GM12878 (cell line): ENCODE results near the gene CDK11A. TPM values are rescaled to one million over a fixed set of nuclear protein-coding genes. Genes with fewer than 3 reads are reported as not detected.

Source experiments
- ATAC-seq: fragments of 200-7000 bp; cut with Tn5 transposase; 3 replicates; pipeline ENCODE4 v1.9.1; 2020; ENCODE audit warnings: mild to moderate bottlenecking, moderate library complexity
- BruUV-seq: library from RNA; stranded (reverse); fragments of 400-500 nt; replicated peaks from 2 replicates; lab custom pipeline; 2021; lab: Mats Ljungman, UMichigan
- CTCF ChIA-PET: fragments of 300-600 bp; sonication (Branson Sonifier 250); formaldehyde crosslinking; extraction: SDS; loops from one replicate; lab custom pipeline; 2021; ENCODE audit warnings: inconsistent platforms; lab: Yijun Ruan, JAX
- POLR2A ChIA-PET: fragments of 350-600 bp; formaldehyde crosslinking; extraction: SDS; loops from one replicate; lab custom pipeline; 2021; ENCODE audit warnings: inconsistent platforms; lab: Charles Lee
- RAD21 ChIA-PET: fragments of 300-600 bp; sonication (Branson Sonifier 250); formaldehyde crosslinking; loops from one replicate; lab custom pipeline; 2023; ENCODE audit warnings: antibody characterized with exemption; ENCODE audit not compliant: unreplicated experiment; lab: Charles Lee
- SMC1A ChIA-PET: fragments of 300-600 bp; sonication (Branson Sonifier 250); formaldehyde crosslinking; loops from one replicate; lab custom pipeline; 2023; ENCODE audit not compliant: unreplicated experiment, uncharacterized antibody; lab: Charles Lee
- DNase-seq: peaks from one replicate; pipeline ENCODE4 v3.0.0-alpha.2; 2011; ENCODE audit warnings: low read depth, low spot score
- FAIRE-seq: peaks from 3 replicates; lab custom pipeline; 2011; peaks lifted over from hg19 to GRCh38; lab: Jason Lieb, UNC
- H2AFZ ChIP-seq: 2 replicates; pipeline ENCODE4 v1.6.0; 2011; ENCODE audit warnings: low read depth, low read length, control low read depth; ENCODE audit not compliant: control insufficient read depth
- H3K27ac ChIP-seq: 2 replicates; pipeline ENCODE4 v1.5.1; 2011; ENCODE audit warnings: control low read depth; ENCODE audit not compliant: control insufficient read depth, insufficient read depth
- H3K27me3 ChIP-seq, 2 experiments: replicated peaks in 1 of 2; 2 replicates each; pipeline versions ENCODE4 v1.6.0 to v1.6.1; 2011; ENCODE audit warnings: low read length in 1 of 2; ENCODE audit not compliant: control insufficient read depth in 2 of 2, insufficient read depth in 2 of 2
- H3K36me3 ChIP-seq, 2 experiments: 2 replicates each; pipeline ENCODE4 v1.5.1; 2011; ENCODE audit warnings: low read length in 1 of 2; ENCODE audit not compliant: control insufficient read depth in 2 of 2, insufficient read depth in 2 of 2
- H3K4me1 ChIP-seq: 2 replicates; pipeline ENCODE4 v1.6.1; 2011; ENCODE audit warnings: mild to moderate bottlenecking, low read length, moderate library complexity, mixed read lengths; ENCODE audit not compliant: control insufficient read depth, insufficient read depth
- H3K4me2 ChIP-seq: 2 replicates; pipeline ENCODE4 v1.6.0; 2011; ENCODE audit warnings: control low read depth; ENCODE audit not compliant: control insufficient read depth, insufficient read depth
- H3K4me3 ChIP-seq: fragments of 200-600 bp; sonication (generic); 2 replicates; pipeline ENCODE4 v1.5.1; 2016
- H3K79me2 ChIP-seq: 2 replicates; pipeline ENCODE4 v1.6.0; 2011; ENCODE audit warnings: low read length; ENCODE audit not compliant: control insufficient read depth, insufficient read depth
- H3K9ac ChIP-seq: 2 replicates; pipeline ENCODE4 v1.8.0; 2011; ENCODE audit warnings: low read length, control low read depth, mixed read lengths; ENCODE audit not compliant: control insufficient read depth, insufficient read depth
- H3K9me3 ChIP-seq: replicated peaks from 3 replicates; pipeline ENCODE4 v1.5.1; 2011; ENCODE audit warnings: mild to moderate bottlenecking, low read length; ENCODE audit not compliant: control insufficient read depth, insufficient read depth
- H4K20me1 ChIP-seq: 2 replicates; pipeline ENCODE4 v1.6.0; 2011; ENCODE audit not compliant: control insufficient read depth, insufficient read depth
- BRCA1 ChIP-seq: IDR thresholded peaks from 2 replicates; pipeline ENCODE4 v1.6.1; 2011; ENCODE audit warnings: low read depth, low read length, improper control_type of control experiment
- CBFB ChIP-seq: IDR thresholded peaks from 2 replicates; pipeline ENCODE4 v1.6.1; 2016; ENCODE audit warnings: antibody characterized with exemption, low read depth
- IRF3 ChIP-seq: fragments of 450-650 bp; IDR thresholded peaks from 2 replicates; pipeline ENCODE4 v1.6.1; 2014; ENCODE audit warnings: mild to moderate bottlenecking
- MEF2A ChIP-seq: IDR thresholded peaks from 2 replicates; pipeline ENCODE4 v1.6.1; 2011; ENCODE audit warnings: low read depth, mild to moderate bottlenecking, low read length, moderate library complexity; ENCODE audit not compliant: insufficient read depth
- NFXL1 ChIP-seq: fragments of 450-650 bp; IDR thresholded peaks from 2 replicates; pipeline ENCODE4 v1.6.1; 2017; ENCODE audit warnings: antibody characterized with exemption, mild to moderate bottlenecking, borderline replicate concordance
- NKRF ChIP-seq: fragments of 450-650 bp; conservative IDR thresholded peaks from 2 replicates; pipeline ENCODE4 v1.6.1; 2017; ENCODE audit warnings: mild to moderate bottlenecking, moderate library complexity
- PML ChIP-seq: IDR thresholded peaks from 2 replicates; pipeline ENCODE4 v1.6.1; 2012; ENCODE audit warnings: low read length, inconsistent platforms
- POLR2A ChIP-seq: IDR thresholded peaks from 2 replicates; pipeline ENCODE4 v1.6.1; 2011; ENCODE audit warnings: low read depth, mild to moderate bottlenecking, low read length
- PRDM15 ChIP-seq: fragments of 450-650 bp; formaldehyde crosslinking; IDR thresholded peaks from 2 replicates; pipeline ENCODE4 v1.4.0; 2020; ENCODE audit warnings: mild to moderate bottlenecking, moderate library complexity
- RBBP5 ChIP-seq: fragments of 200-600 bp; sonication (generic); conservative IDR thresholded peaks from 2 replicates; pipeline ENCODE4 v1.6.1; 2016
- RCOR1 ChIP-seq: conservative IDR thresholded peaks from 2 replicates; pipeline ENCODE4 v1.6.1; 2012; ENCODE audit warnings: low read depth, low read length, improper control_type of control experiment
- SIN3A ChIP-seq: IDR thresholded peaks from 2 replicates; pipeline ENCODE4 v1.6.1; 2012; ENCODE audit warnings: low read depth, low read length, improper control_type of control experiment
- SREBF1 ChIP-seq: IDR thresholded peaks from 2 replicates; pipeline ENCODE4 v1.6.1; 2012; ENCODE audit warnings: mild to moderate bottlenecking, low read length
- SRF ChIP-seq, 2 experiments: IDR thresholded peaks; 2 replicates each; pipeline ENCODE4 v1.6.1; 2011; ENCODE audit warnings: low read depth in 2 of 2, low read length in 2 of 2, mild to moderate bottlenecking in 1 of 2, moderate library complexity in 1 of 2
- WGBS: methylation state at CpG from one replicate; pipeline ENCODE4 v1.1.6; 2016; ENCODE audit warnings: low lambda C conversion rate; ENCODE audit not compliant: insufficient replicate concordance, insufficient coverage; ENCODE audit errors: missing lambda C conversion rate; 5-methylcytosine and 5-hydroxymethylcytosine counted together
- in situ Hi-C: fragments of 300-500 bp; cut with MboI; formaldehyde crosslinking; loops from 9 replicates; pipeline ENCODE4 v1.14.3; 2018; ENCODE audit warnings: mixed read lengths
- intact Hi-C: fragments of 100-400 bp; cut with micrococcal nuclease; formaldehyde crosslinking; loops from one replicate; pipeline ENCODE4 v1.14.2; 2022; ENCODE audit not compliant: unreplicated experiment
- polyA plus RNA-seq, 11 experiments: library from polyadenylated mRNA; depleted of rRNA in 4 of 11; unstranded in 6 of 11; stranded (reverse) in 5 of 11; fragments of >200 nt; fragmentation: Nextera tagmentation in 4 of 11; fragmentation: Illumina TruSeq in 1 of 11; extraction: Ambion mirVana in 4 of 11; extraction: Trizol in 1 of 11; gene quantifications; 1 replicate in 1 of 11; 2 replicates in 10 of 11; pipeline versions ENCODE4 v1.2.1 to v1.2.3, GENCODE V29; 2011 to 2016; ENCODE audit warnings: inconsistent platforms in 2 of 11, missing spikeins in 2 of 11, low read depth in 1 of 11
- total RNA-seq, 4 experiments: library from RNA; depleted of rRNA in 3 of 4; stranded (reverse); fragments of >200 nt in 3 of 4; fragmentation: Illumina TruSeq in 1 of 4; extraction: Trizol in 1 of 4; gene quantifications; 2 replicates each; pipeline versions ENCODE4 v1.2.1 to v1.2.3, GENCODE V29; 2013 to 2021

CDK11A gene
- total and polyA plus RNA-seq, 10 of the 15 experiments (the other 5 are each of a cell fraction or from before 2014, with no cell fraction given), result 5.1 to 46.0 (median 25.9) TPM

- in situ Hi-C loops (no loop called here), intact Hi-C loops (no loop called here)
- Histone ChIP-seq H3K9ac (no peak overlapping the region), H3K9me3 (no peaks in the 10 kb centered on the region), H4K20me1 (no peaks in the 10 kb centered on the region), H3K79me2 (no peaks in the 10 kb centered on the region; the same call in 1 of the 2 replicates), H3K27ac (no peak overlapping the region), H3K36me3 (peaks cover 16 to 60% of the 10 kb centered on the region in 2 experiments; a peak in 3 of 4 replicates), H2AFZ (no peak overlapping the region), H3K4me1 (no peaks in the 10 kb centered on the region), H3K4me2 (no peak overlapping the region), H3K27me3 (no peaks in the 10 kb centered on the region), H3K4me3 (no peak overlapping the region)
- ATAC-seq (no peak), FAIRE-seq (no peak), DNase-seq (no peak)
- 90% methylated on average over 25 of the region's 25 CpGs for WGBS
- ChIA-PET CTCF (no interaction called here), POLR2A (no interaction called here), RAD21 (interaction anchor here (1.5 kb wide), 1 partner anchor 20 kb away, joined by 4 read pairs; no protein-coding TSS in a partner anchor), SMC1A (no interaction called here)
- TF ChIP-seq NFXL1 (no peak), PRDM15 (CRISPR knock-in tag) (no peak), SIN3A (no peak), SREBF1 (no peak), RBBP5 (no peak), RCOR1 (no peak), CBFB (no peak), NKRF (no peak), MEF2A (no peak), PML (no peak), SRF (IDR thresholded peaks at IDR 0.05; ENCODE audit: low read depth in 2 of 2, low read length in 2 of 2) (no peak), IRF3 (no peak), POLR2A (no peak), BRCA1 (no peak)
- no TSS peak for BruUV-seq
Observed at GRCh38 chr1:1757422-1758058, 33.4 kb upstream of the CDK11A start.
